BLaER1 treated with 17β-estradiol and CSF1 and Interleukin-3, amounts not matched to agents 10 nM and 100 nM (cell line): Measurements from ENCODE around the gene EEF1AKMT2.

ENCODE experiments used
- H3K27ac ChIP-seq, 11 experiments: shearing (Covaris generic); formaldehyde crosslinking; 2 replicates each; pipeline ENCODE4 v1.8.1; 2022
- H3K27me3 ChIP-seq, 11 experiments: shearing (Covaris generic); formaldehyde crosslinking; 2 replicates each; pipeline ENCODE4 v1.8.1; 2022
- H3K36me3 ChIP-seq, 11 experiments: shearing (Covaris generic); formaldehyde crosslinking; 2 replicates each; pipeline ENCODE4 v1.8.1; 2022
- H3K4me1 ChIP-seq, 10 experiments: shearing (Covaris generic); formaldehyde crosslinking; 2 replicates each; pipeline ENCODE4 v1.8.1; 2022
- H3K4me2 ChIP-seq, 11 experiments: shearing (Covaris generic); formaldehyde crosslinking; 2 replicates each; pipeline ENCODE4 v1.8.1; 2022
- H3K4me3 ChIP-seq, 10 experiments: shearing (Covaris generic); formaldehyde crosslinking; 2 replicates each; pipeline ENCODE4 v1.8.1; 2022
- H3K9ac ChIP-seq, 11 experiments: shearing (Covaris generic); formaldehyde crosslinking; 2 replicates each; pipeline ENCODE4 v1.8.1; 2022
- H3K9me3 ChIP-seq, 11 experiments: shearing (Covaris generic); formaldehyde crosslinking; replicated peaks in 1 of 11; 2 replicates each; pipeline ENCODE4 v1.8.1; 2022
- H4K20me1 ChIP-seq, 11 experiments: shearing (Covaris generic); formaldehyde crosslinking; 2 replicates each; pipeline ENCODE4 v1.8.1; 2022
- Cebpa-rat ChIP-seq, 11 experiments: shearing (Covaris generic); IDR thresholded peaks; 2 replicates each; pipeline ENCODE4 v1.8.1; 2022

The EEF1AKMT2 gene

DNA sequence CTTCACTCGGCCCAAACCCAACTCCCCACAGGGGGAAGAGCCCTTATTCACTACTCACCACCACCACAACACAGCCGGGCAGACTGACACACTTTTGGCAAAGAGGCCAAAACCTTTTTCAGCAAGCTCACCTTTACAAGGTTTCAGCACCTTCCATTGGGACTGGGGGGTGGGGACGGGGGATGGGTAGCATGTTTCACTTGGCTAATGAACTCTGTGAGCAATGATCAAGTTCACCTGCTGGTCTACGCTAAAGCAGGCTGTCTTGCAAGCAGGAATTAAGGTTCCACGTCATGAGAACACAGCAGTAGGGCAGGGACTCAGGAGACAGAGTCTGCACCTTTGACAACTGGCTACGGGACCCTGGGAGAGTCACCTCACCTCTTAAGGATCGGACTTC is 54.5 kb downstream of the EEF1AKMT2 start:
- H3K36me3 ChIP-seq: peaks cover 0 to 10% (median 4%) of the 10 kb centered on the region in 11 experiments; a peak in 6 of 22 replicates
- peaks cover 96 to 100% (median 100%) of the 10 kb centered on the region in 10 experiments for H3K4me1 ChIP-seq
- H3K4me3 ChIP-seq: no peak overlapping the region; a peak in 1 of 20 replicates
- H4K20me1 ChIP-seq: peaks cover 34 to 91% (median 72%) of the 10 kb centered on the region in 11 experiments; a peak in 21 of 22 replicates
- H3K9ac ChIP-seq: peak overlapping the region in 3 of 11 experiments; percentile 45 to 55 (median 46); a peak in 4 of 22 replicates
- H3K9me3 ChIP-seq: no peaks in the 10 kb centered on the region
- H3K4me2 ChIP-seq: peak overlapping the region; percentile 74 to 97 (median 93)
- no peaks in the 10 kb centered on the region for H3K27me3 ChIP-seq
- TF ChIP-seq Cebpa-rat (IDR thresholded peaks at IDR 0.05): no peak
- peak overlapping the region in 5 of 11 experiments; percentile 5 to 36 (median 10); a peak in 5 of 22 replicates for H3K27ac ChIP-seq

DNA sequence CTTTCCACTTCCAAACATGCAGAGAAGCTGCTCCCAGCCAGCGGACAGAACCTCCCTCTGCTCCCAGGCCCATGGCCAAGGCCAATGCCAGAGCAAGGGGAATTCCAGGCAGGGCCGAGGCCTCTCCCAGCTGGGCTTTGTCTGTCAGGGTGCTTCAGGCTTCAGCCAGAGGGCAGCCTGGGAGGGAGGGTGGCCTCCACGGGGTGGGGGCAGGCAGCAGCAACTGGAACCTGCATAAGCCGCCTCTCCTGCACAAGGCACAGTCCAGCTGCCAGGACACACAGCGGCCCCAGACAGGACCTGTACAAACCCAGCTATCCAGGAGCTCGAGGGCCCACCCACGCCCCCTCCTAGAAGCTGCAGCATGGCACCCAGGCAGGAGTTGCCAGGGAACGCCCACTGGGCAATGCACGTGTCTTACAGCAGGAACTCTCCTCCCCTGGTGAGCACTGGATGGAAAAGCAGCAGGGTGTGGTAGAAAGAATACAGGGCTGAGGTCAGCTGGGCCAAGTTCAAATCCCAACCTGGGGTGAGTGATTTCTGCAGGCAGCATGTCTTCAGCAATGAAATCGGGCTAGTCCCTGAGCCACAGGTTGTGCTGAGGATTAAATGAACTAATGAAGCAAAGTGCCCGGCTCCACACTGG is 55.1 kb downstream of the EEF1AKMT2 start:
- H3K36me3 ChIP-seq: peaks cover 0 to 16% (median 6%) of the 10 kb centered on the region in 11 experiments; a peak in 8 of 22 replicates
- no peak overlapping the region; a peak in 1 of 20 replicates for H3K4me3 ChIP-seq
- TF ChIP-seq Cebpa-rat (IDR thresholded peaks at IDR 0.05): no peak
- peak overlapping the region in 6 of 11 experiments; percentile 9 to 59 (median 38); a peak in 6 of 22 replicates for H3K9ac ChIP-seq
- H3K27me3 ChIP-seq: no peaks in the 10 kb centered on the region
- H3K4me1 ChIP-seq: peaks cover 89 to 100% (median 100%) of the 10 kb centered on the region in 10 experiments
- peak overlapping the region in 6 of 11 experiments; percentile 0 to 93 (median 22); a peak in 7 of 22 replicates for H3K27ac ChIP-seq
- H3K9me3 ChIP-seq: no peaks in the 10 kb centered on the region
- H4K20me1 ChIP-seq: peaks cover 34 to 85% (median 69%) of the 10 kb centered on the region in 11 experiments; a peak in 21 of 22 replicates
- peak overlapping the region; percentile 74 to 97 (median 93) for H3K4me2 ChIP-seq

DNA sequence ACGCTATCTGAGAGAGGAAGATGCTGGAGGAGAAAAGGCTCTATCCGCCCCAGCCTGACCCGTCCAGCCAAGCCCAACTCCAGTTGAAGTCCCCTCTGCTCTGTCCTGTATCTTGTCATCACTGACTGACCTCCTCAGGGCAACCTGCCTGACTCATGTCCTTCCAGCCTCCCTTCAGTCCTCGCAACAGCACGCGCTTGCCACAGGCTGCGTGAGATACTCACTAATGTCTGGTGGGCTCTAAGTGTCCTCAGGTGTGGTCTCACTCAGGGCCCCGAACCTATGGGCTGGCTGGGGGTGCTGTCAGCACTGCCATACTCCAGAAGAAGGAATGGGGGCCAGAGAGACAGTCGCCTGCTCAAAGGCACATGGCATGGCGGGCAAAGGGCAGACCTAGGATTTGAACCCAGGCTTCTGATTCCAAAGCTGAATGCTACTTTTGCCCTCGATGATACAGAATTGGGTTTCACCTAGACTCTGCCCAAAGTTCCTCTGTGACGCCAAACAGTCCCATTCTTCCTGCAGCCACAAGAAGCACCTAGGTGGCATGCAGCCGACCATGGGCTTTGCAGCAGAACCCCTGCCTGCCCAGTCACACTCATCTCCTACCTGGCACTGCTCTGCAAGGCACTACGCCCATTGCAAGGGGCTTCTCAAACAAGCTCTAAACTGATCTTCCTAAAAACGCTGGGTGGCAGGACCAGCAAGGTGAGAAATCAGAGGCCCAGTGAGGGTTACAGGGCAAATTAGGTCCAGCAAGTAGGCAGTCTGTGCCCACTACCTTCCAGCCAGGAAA is 56.0 kb downstream of the EEF1AKMT2 start:
- peak overlapping the region in 7 of 11 experiments; percentile 0 to 93 (median 61); a peak in 9 of 22 replicates for H3K27ac ChIP-seq
- peak overlapping the region; percentile 74 to 97 (median 93) for H3K4me2 ChIP-seq
- no peak overlapping the region for H3K4me3 ChIP-seq
- H4K20me1 ChIP-seq: peaks cover 34 to 85% (median 65%) of the 10 kb centered on the region in 11 experiments; a peak in 21 of 22 replicates
- peaks cover 0 to 26% (median 7%) of the 10 kb centered on the region in 11 experiments; a peak in 10 of 22 replicates for H3K36me3 ChIP-seq
- no peak for TF ChIP-seq Cebpa-rat (IDR thresholded peaks at IDR 0.05)
- H3K9me3 ChIP-seq: no peaks in the 10 kb centered on the region
- H3K27me3 ChIP-seq: no peaks in the 10 kb centered on the region
- H3K9ac ChIP-seq: peak overlapping the region in 6 of 11 experiments; percentile 9 to 59 (median 42); a peak in 10 of 22 replicates
- H3K4me1 ChIP-seq: peaks cover 83 to 100% (median 100%) of the 10 kb centered on the region in 10 experiments

DNA sequence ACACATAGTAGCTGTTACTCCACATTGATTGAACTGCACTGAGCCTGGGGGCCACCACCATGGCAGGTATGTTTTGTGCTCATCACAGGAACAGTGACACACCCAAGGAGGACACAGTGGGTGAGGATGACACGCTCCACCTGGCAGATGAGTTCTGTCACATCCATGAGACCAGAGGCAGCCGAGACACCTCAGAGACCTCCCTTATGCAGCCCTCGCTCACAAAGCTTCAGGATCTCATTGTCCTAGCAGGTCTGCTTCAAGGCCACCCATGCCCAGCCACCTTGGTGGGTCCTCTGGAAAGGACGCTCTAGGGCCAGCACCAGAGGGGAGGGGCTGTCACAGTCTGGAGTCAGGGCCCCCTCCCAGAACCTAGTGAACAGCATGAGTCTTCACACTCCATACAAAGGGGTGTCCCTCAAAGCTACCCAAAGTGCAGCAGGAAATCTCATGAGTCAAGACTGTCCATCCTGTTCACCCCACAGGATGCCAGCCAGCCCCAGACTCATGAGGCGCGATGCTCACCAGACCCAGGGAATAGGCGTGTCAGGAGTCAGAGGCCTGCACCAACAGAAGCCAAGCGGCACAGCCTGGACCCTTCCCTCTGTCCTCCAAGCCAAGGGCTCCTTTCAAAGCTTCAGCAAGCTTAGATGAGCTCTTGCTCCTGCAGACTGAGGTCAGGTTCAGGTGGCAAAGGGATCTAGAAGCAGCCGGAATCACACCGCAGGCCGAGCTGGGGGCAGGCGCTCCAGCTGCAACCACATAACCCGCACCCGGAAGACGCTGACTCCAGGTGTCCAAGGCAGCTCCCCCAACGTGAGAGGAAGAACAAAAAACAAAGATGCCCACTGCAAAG is 57.1 kb downstream of the EEF1AKMT2 start:
- H4K20me1 ChIP-seq: peaks cover 34 to 83% (median 65%) of the 10 kb centered on the region in 11 experiments; a peak in 21 of 22 replicates
- H3K9me3 ChIP-seq: no peaks in the 10 kb centered on the region
- peak overlapping the region in 3 of 10 experiments; percentile 1 to 29 (median 24); a peak in 2 of 20 replicates for H3K4me3 ChIP-seq
- H3K27me3 ChIP-seq: no peaks in the 10 kb centered on the region
- H3K9ac ChIP-seq: peak overlapping the region in 9 of 11 experiments; percentile 27 to 59 (median 38); a peak in 15 of 22 replicates
- peak overlapping the region in 10 of 11 experiments; percentile 1 to 93 (median 64); a peak in 19 of 22 replicates for H3K27ac ChIP-seq
- peaks cover 83 to 100% (median 100%) of the 10 kb centered on the region in 10 experiments for H3K4me1 ChIP-seq
- TF ChIP-seq Cebpa-rat (IDR thresholded peaks at IDR 0.05): no peak
- H3K4me2 ChIP-seq: peak overlapping the region; percentile 74 to 97 (median 93)
- peaks cover 0 to 34% (median 7%) of the 10 kb centered on the region in 11 experiments; a peak in 10 of 22 replicates for H3K36me3 ChIP-seq

DNA sequence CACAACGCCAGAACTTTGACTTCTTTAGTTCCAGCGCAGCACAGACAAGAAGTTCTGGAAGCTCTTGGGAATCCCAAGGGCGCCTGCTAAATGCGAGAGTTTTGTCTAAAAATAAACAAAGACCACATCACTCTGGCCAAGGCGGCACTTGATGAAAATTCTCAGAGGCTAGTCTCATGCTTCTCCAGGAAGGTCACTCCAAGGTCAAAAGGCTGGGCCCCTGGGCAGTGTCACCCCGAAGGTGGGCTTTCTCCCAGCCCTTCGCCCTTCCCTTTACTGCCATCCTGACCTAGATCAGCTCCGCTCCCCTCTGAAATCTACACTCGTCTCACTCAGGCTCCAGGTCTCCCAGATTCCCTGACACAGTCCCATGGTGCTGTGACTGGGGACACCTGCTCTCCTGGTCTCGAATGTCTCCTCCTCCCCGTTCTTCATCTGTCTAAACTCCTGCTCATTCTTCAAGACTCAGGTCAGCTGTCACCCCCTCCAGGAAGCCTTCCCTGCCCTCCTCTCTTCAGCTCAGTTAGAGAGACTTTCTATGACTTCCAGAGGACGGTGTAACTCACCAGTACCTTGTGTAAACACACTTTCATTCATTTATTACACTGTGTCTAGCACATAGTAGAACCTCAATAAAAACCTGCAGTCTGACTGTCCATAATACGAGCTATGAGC is 58.0 kb downstream of the EEF1AKMT2 start:
- Histone ChIP-seq H3K9me3 (no peaks in the 10 kb centered on the region), H3K4me3 (no peak overlapping the region), H3K9ac (peak overlapping the region in 10 of 11 experiments; percentile 2 to 59 (median 44); a peak in 17 of 22 replicates), H3K27ac (peak overlapping the region; percentile 1 to 93 (median 63); a peak in 20 of 22 replicates), H3K4me1 (peaks cover 83 to 100% (median 100%) of the 10 kb centered on the region in 10 experiments), H3K4me2 (peak overlapping the region; percentile 74 to 97 (median 93)), H3K36me3 (peaks cover 0 to 34% (median 7%) of the 10 kb centered on the region in 11 experiments; a peak in 10 of 22 replicates), H3K27me3 (no peaks in the 10 kb centered on the region), H4K20me1 (peaks cover 34 to 87% (median 63%) of the 10 kb centered on the region in 11 experiments; a peak in 21 of 22 replicates)
- TF ChIP-seq Cebpa-rat (IDR thresholded peaks at IDR 0.05): no peak

DNA sequence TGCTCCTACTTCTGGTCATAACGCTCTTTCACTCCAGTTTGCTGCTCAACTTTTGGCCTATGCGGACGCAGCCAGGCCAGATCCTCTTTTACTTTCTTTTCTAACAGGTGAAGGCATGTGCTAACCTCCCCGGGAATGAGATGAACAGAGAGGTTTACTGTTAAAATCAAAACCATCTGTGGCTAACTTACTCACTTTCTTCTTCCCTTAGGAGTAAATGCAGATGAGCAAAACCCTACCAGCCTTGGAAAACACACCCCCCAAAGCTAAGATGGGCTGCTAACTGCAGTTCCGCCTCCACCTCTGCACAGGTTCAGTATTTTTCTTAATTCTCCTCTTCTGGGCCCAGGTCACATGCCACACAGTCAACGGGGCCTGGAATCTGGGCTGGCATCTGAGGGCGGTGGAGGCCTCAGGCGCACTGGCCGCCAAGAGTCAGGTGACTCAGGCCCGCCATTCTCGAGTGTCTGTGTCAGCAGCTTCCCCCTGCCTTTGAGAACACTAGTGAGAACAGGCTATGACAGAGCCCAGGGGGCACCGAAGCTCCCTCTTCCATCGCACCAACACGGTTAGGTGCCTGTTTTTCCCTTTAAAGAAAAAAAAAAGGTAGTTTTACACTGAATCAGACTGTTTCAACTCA is 58.6 kb downstream of the EEF1AKMT2 start:
- Histone ChIP-seq H3K9ac (peak overlapping the region in 10 of 11 experiments; percentile 2 to 59 (median 44); a peak in 15 of 22 replicates), H3K4me2 (peak overlapping the region; percentile 74 to 97 (median 93)), H3K27me3 (no peaks in the 10 kb centered on the region), H3K27ac (peak overlapping the region; percentile 1 to 93 (median 63); a peak in 20 of 22 replicates), H4K20me1 (peaks cover 34 to 87% (median 61%) of the 10 kb centered on the region in 11 experiments; a peak in 21 of 22 replicates), H3K9me3 (no peaks in the 10 kb centered on the region), H3K4me3 (no peak overlapping the region), H3K36me3 (peaks cover 0 to 34% (median 7%) of the 10 kb centered on the region in 11 experiments; a peak in 10 of 22 replicates), H3K4me1 (peaks cover 83 to 100% (median 100%) of the 10 kb centered on the region in 10 experiments)
- no peak for TF ChIP-seq Cebpa-rat (IDR thresholded peaks at IDR 0.05)

DNA sequence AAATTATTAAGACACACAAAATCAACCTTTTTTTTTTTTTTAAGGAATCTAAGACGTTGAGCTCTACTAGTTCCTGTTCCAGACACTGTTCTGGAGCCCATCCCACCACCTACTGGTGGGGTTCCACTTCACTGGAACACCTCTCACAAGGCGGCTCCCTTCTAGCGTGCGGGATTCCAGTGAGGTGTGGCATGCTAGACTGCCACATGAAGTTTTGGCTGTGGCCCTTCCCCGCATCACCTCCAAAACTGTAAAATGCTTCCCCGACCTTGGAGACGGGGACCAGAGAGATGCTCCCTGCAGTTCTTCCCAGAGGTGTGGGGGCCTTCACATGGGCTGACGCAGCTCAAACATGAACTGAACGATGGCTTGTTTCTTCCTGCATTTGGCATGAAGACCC is 60.1 kb downstream of the EEF1AKMT2 start:
- no peak overlapping the region for H3K4me3 ChIP-seq
- H3K27me3 ChIP-seq: no peaks in the 10 kb centered on the region
- peaks cover 0 to 34% (median 7%) of the 10 kb centered on the region in 11 experiments; a peak in 10 of 22 replicates for H3K36me3 ChIP-seq
- H3K9me3 ChIP-seq: no peaks in the 10 kb centered on the region
- no peak overlapping the region for H3K9ac ChIP-seq
- TF ChIP-seq Cebpa-rat (IDR thresholded peaks at IDR 0.05): no peak
- peaks cover 83 to 100% (median 99%) of the 10 kb centered on the region in 10 experiments for H3K4me1 ChIP-seq
- peak overlapping the region in 6 of 11 experiments; percentile 8 to 93 (median 79); a peak in 10 of 22 replicates for H3K27ac ChIP-seq
- peak overlapping the region in 6 of 11 experiments; percentile 3 to 97 (median 85); a peak in 8 of 22 replicates for H3K4me2 ChIP-seq
- peaks cover 26 to 84% (median 50%) of the 10 kb centered on the region in 11 experiments; a peak in 21 of 22 replicates for H4K20me1 ChIP-seq
